HCT116 (cell line): ENCODE data around the gene LRP2BP. TPM values are rescaled to one million over a fixed set of nuclear protein-coding genes. Genes with fewer than 3 reads are reported as not detected.

Experiments
- ATAC-seq: fragments of 200-7000 bp; cut with Tn5 transposase; 2 replicates; pipeline ENCODE4 v1.9.1; 2020; ENCODE audit warnings: mild to moderate bottlenecking, moderate library complexity
- BruUV-seq: library from RNA; stranded (reverse); fragments of 400-500 nt; replicated peaks from 2 replicates; lab custom pipeline; 2021; lab: Mats Ljungman, UMichigan
- CTCF ChIA-PET: fragments of 300-600 bp; sonication (Branson Sonifier 250); formaldehyde crosslinking; loops from one replicate; lab custom pipeline; 2021; ENCODE audit warnings: antibody characterized with exemption; lab: Charles Lee
- POLR2A ChIA-PET: fragments of 300-600, 350-600 bp; sonication (Branson Sonifier 250); formaldehyde crosslinking; loops from one replicate; lab custom pipeline; 2021; ENCODE audit warnings: antibody characterized with exemption; lab: Charles Lee
- RAD21 ChIA-PET, 2 experiments: fragments of 300-600 bp; sonication (Branson Sonifier 250); formaldehyde crosslinking; loops; one replicate each; lab custom pipeline; 2023; ENCODE audit warnings: low total read pairs in 2 of 2; ENCODE audit not compliant: uncharacterized antibody in 2 of 2, unreplicated experiment in 2 of 2, low non-redundant PET in 1 of 2; lab: Charles Lee
- DNase-seq: peaks from one replicate; pipeline ENCODE4 v3.0.0-alpha.2; 2010; ENCODE audit warnings: low read depth, low spot score
- H2AFZ ChIP-seq: fragments of 200-600 bp; shearing (Covaris generic), sonication (generic); 2 replicates; pipeline ENCODE4 v1.6.1; 2017; ENCODE audit warnings: low read depth, mixed run types, mixed read lengths, antibody characterized with exemption, low read length; ENCODE audit not compliant: poor library complexity, severe bottlenecking
- H3K27ac ChIP-seq: 2 replicates; pipeline ENCODE4 v1.5.1; 2012; ENCODE audit warnings: low read depth, low read length
- H3K27me3 ChIP-seq: fragments of 200-600 bp; sonication (generic); 2 replicates; pipeline ENCODE4 v1.6.1; 2016; ENCODE audit warnings: mixed run types, low read length, mixed read lengths; ENCODE audit not compliant: insufficient read depth
- H3K36me3 ChIP-seq, 2 experiments: fragments of 200-500 bp in 1 of 2; fragments of 200-600 bp in 1 of 2; sonication (Bioruptor generic) in 1 of 2; sonication (generic) in 1 of 2; 2 replicates each; pipeline versions ENCODE4 v1.5.1 to v1.6.1; 2014 to 2016; ENCODE audit warnings: low read length in 2 of 2, inconsistent platforms in 1 of 2, mixed read lengths in 1 of 2, mixed run types in 1 of 2; ENCODE audit not compliant: insufficient read depth in 2 of 2, control insufficient read depth in 1 of 2
- H3K4me1 ChIP-seq, 2 experiments: fragments of 200-600 bp in 1 of 2; sonication (generic) in 1 of 2; 2 replicates each; pipeline versions ENCODE4 v1.5.1 to v1.6.1; 2012 to 2017; ENCODE audit warnings: low read length in 2 of 2, inconsistent platforms in 1 of 2, mild to moderate bottlenecking in 1 of 2, mixed read lengths in 1 of 2, mixed run types in 1 of 2, moderate library complexity in 1 of 2; ENCODE audit not compliant: insufficient read depth in 2 of 2, control insufficient read depth in 1 of 2
- H3K4me2 ChIP-seq: fragments of 200-600 bp; sonication (generic); 2 replicates; pipeline ENCODE4 v1.6.1; 2017; ENCODE audit warnings: mixed run types, low read length, mixed read lengths
- H3K4me3 ChIP-seq, 2 experiments: fragments of 200-600 bp in 1 of 2; sonication (generic) in 1 of 2; replicated peaks in 1 of 2; 2 replicates each; pipeline ENCODE4 v1.5.1; 2011 to 2016; ENCODE audit warnings: low read length in 2 of 2, control low read depth in 1 of 2, low read depth in 1 of 2, mild to moderate bottlenecking in 1 of 2, mixed read lengths in 1 of 2, mixed run types in 1 of 2
- H3K79me2 ChIP-seq: fragments of 200-600 bp; sonication (generic); 2 replicates; pipeline ENCODE4 v1.6.1; 2017; ENCODE audit warnings: mild to moderate bottlenecking, mixed run types, low read length, moderate library complexity, mixed read lengths; ENCODE audit not compliant: insufficient read depth
- H3K9ac ChIP-seq: fragments of 200-600 bp; sonication (generic); 2 replicates; pipeline ENCODE4 v1.6.1; 2016; ENCODE audit warnings: low read length, mixed read lengths
- H3K9me2 ChIP-seq: fragments of 200-600 bp; sonication (generic), shearing (Covaris generic); 2 replicates; pipeline ENCODE4 v1.6.1; 2017; ENCODE audit warnings: mixed run types, mild to moderate bottlenecking, moderate library complexity; ENCODE audit not compliant: insufficient read depth
- H3K9me3 ChIP-seq, 2 experiments: fragments of 200-500 bp in 1 of 2; fragments of 200-600 bp in 1 of 2; sonication (Bioruptor generic) in 1 of 2; sonication (generic) in 1 of 2; 2 replicates each; pipeline ENCODE4 v1.6.1; 2014 to 2017; ENCODE audit warnings: low read length in 2 of 2, mixed read lengths in 2 of 2, inconsistent platforms in 1 of 2, low read depth in 1 of 2, mild to moderate bottlenecking in 1 of 2, mixed run types in 1 of 2, moderate library complexity in 1 of 2; ENCODE audit not compliant: control insufficient read depth in 1 of 2, insufficient read depth in 1 of 2
- H4K20me1 ChIP-seq: fragments of 200-600 bp; sonication (generic), shearing (Covaris generic); 2 replicates; pipeline ENCODE4 v1.6.1; 2017; ENCODE audit warnings: mixed run types, mild to moderate bottlenecking, moderate library complexity; ENCODE audit not compliant: insufficient read depth
- CBX3 ChIP-seq: IDR thresholded peaks from 2 replicates; pipeline ENCODE4 v1.6.1; 2012; ENCODE audit warnings: low read depth
- EGR1 ChIP-seq: IDR thresholded peaks from 2 replicates; pipeline ENCODE4 v1.6.1; 2012; ENCODE audit warnings: low read depth
- ELF1 ChIP-seq: IDR thresholded peaks from 2 replicates; pipeline ENCODE4 v1.6.1; 2012; ENCODE audit warnings: low read depth, borderline replicate concordance
- EZH2 ChIP-seq: fragments of 200-600 bp; sonication (generic); IDR thresholded peaks from 2 replicates; pipeline ENCODE4 v1.6.1; 2017; ENCODE audit warnings: antibody characterized with exemption, mixed run types
- EZH2phosphoT487 ChIP-seq: fragments of 200-600 bp; IDR thresholded peaks from 2 replicates; pipeline ENCODE4 v1.6.1; 2018; ENCODE audit warnings: antibody characterized with exemption, borderline replicate concordance
- JUND ChIP-seq: IDR thresholded peaks from 2 replicates; pipeline ENCODE4 v1.6.1; 2012
- POLR2AphosphoS5 ChIP-seq: IDR thresholded peaks from 2 replicates; pipeline ENCODE4 v1.6.1; 2011; ENCODE audit warnings: mild to moderate bottlenecking, low read depth, low read length, moderate library complexity
- RAD21 ChIP-seq: IDR thresholded peaks from 2 replicates; pipeline ENCODE4 v1.6.1; 2012; ENCODE audit warnings: low read depth, mild to moderate bottlenecking
- SIN3A ChIP-seq: IDR thresholded peaks from 2 replicates; pipeline ENCODE4 v1.6.1; 2012; ENCODE audit warnings: low read depth
- SP1 ChIP-seq: IDR thresholded peaks from 2 replicates; pipeline ENCODE4 v1.6.1; 2012; ENCODE audit warnings: low read depth
- SRF ChIP-seq: IDR thresholded peaks from 2 replicates; pipeline ENCODE4 v1.6.1; 2012; ENCODE audit warnings: low read depth
- TCF7L2 ChIP-seq: IDR thresholded peaks from 2 replicates; pipeline ENCODE4 v1.7.0; 2011; ENCODE audit warnings: borderline replicate concordance, inconsistent platforms; ENCODE audit not compliant: insufficient read depth, insufficient read length; ENCODE audit errors: extremely low read depth
- YY1 ChIP-seq: IDR thresholded peaks from 2 replicates; pipeline ENCODE4 v1.6.1; 2011; ENCODE audit warnings: low read length, low read depth, moderate library complexity, mild to moderate bottlenecking; ENCODE audit not compliant: insufficient replicate concordance; ENCODE audit errors: extremely low read depth
- ZFX ChIP-seq: fragments of 450-650 bp; IDR thresholded peaks from 2 replicates; pipeline ENCODE4 v1.6.1; 2017
- ZNF274 ChIP-seq: fragments of 200-500 bp; sonication (Bioruptor generic); IDR thresholded peaks from 2 replicates; pipeline ENCODE4 v1.6.1; 2014; ENCODE audit warnings: mild to moderate bottlenecking, low read depth, low read length, inconsistent platforms
- intact Hi-C: fragments of 100-400 bp; cut with micrococcal nuclease; formaldehyde crosslinking; loops from 2 replicates; pipeline ENCODE4 v1.10.0; 2022
- total RNA-seq: library from RNA; stranded (reverse); gene quantifications from one replicate; pipeline ENCODE4 v1.2.1, GENCODE V29; 2021; ENCODE audit not compliant: unreplicated experiment
- TF ChIP-seq, protein P1 (sequence below): IDR thresholded peaks from 2 replicates; pipeline ENCODE4 v1.6.1; 2011; ENCODE audit warnings: mild to moderate bottlenecking, low read length, moderate library complexity; ENCODE audit not compliant: insufficient replicate concordance; ENCODE audit errors: extremely low read depth
- TF ChIP-seq, protein P2 (sequence below): IDR thresholded peaks from 2 replicates; pipeline ENCODE4 v1.6.1; 2012
- TF ChIP-seq, protein P3 (sequence below): IDR thresholded peaks from 2 replicates; pipeline ENCODE4 v1.6.1; 2012; ENCODE audit warnings: low read depth

The LRP2BP gene
- total RNA-seq, 1 experiment from 2014 or later: 2.9 TPM

DNA sequence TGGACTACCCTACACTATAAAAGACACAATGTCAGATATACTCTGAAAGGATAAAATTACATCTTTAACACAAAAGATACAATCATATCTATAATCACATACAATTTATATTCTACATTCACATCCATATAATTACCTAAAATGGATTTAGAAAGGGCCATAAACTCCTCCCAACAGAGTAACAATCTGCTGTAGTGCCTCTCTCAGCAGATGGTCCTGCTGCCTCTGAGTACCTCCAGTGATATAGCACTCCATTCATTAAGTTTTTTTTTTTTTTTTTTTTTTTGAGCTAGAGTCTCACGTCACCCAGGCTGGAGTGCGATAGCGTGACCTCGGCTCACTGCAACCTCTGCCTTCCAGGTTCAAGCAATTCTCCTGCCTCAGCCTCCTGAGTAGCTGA lies 8.3 kb upstream of the LRP2BP start:
- no peak overlapping the region for H3K9ac ChIP-seq
- ATAC-seq (no peak), DNase-seq (no peak)
- CTCF ChIA-PET: no interaction called here
- intact Hi-C loops: no loop called here
- peaks cover 7 to 12% of the 10 kb centered on the region in 2 experiments; a peak in 2 of 4 replicates for H3K36me3 ChIP-seq
- H3K4me2 ChIP-seq: no peak overlapping the region
- no peaks in the 10 kb centered on the region for H4K20me1 ChIP-seq
- H3K27me3 ChIP-seq: no peaks in the 10 kb centered on the region
- H2AFZ ChIP-seq: no peak overlapping the region
- no peaks in the 10 kb centered on the region for H3K9me2 ChIP-seq
- TF ChIP-seq ZNF274: no peak
- TF ChIP-seq, protein P1, sequence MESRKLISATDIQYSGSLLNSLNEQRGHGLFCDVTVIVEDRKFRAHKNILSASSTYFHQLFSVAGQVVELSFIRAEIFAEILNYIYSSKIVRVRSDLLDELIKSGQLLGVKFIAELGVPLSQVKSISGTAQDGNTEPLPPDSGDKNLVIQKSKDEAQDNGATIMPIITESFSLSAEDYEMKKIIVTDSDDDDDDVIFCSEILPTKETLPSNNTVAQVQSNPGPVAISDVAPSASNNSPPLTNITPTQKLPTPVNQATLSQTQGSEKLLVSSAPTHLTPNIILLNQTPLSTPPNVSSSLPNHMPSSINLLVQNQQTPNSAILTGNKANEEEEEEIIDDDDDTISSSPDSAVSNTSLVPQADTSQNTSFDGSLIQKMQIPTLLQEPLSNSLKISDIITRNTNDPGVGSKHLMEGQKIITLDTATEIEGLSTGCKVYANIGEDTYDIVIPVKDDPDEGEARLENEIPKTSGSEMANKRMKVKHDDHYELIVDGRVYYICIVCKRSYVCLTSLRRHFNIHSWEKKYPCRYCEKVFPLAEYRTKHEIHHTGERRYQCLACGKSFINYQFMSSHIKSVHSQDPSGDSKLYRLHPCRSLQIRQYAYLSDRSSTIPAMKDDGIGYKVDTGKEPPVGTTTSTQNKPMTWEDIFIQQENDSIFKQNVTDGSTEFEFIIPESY: no peak
- no peak for TF ChIP-seq YY1
- TF ChIP-seq JUND: no peak
- TF ChIP-seq TCF7L2: no peak
- TF ChIP-seq POLR2AphosphoS5: no peak
- TF ChIP-seq EGR1: no peak
- TF ChIP-seq EZH2: no peak
- TF ChIP-seq ZFX: no peak
- no peak for TF ChIP-seq ELF1
- no peak for TF ChIP-seq SIN3A
- no peak for TF ChIP-seq SP1
- TF ChIP-seq SRF: no peak
- TF ChIP-seq, protein P2, sequence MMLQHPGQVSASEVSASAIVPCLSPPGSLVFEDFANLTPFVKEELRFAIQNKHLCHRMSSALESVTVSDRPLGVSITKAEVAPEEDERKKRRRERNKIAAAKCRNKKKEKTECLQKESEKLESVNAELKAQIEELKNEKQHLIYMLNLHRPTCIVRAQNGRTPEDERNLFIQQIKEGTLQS: no peak
- TF ChIP-seq EZH2phosphoT487: no peak
- no peak for TF ChIP-seq CBX3
- TF ChIP-seq, protein P3, sequence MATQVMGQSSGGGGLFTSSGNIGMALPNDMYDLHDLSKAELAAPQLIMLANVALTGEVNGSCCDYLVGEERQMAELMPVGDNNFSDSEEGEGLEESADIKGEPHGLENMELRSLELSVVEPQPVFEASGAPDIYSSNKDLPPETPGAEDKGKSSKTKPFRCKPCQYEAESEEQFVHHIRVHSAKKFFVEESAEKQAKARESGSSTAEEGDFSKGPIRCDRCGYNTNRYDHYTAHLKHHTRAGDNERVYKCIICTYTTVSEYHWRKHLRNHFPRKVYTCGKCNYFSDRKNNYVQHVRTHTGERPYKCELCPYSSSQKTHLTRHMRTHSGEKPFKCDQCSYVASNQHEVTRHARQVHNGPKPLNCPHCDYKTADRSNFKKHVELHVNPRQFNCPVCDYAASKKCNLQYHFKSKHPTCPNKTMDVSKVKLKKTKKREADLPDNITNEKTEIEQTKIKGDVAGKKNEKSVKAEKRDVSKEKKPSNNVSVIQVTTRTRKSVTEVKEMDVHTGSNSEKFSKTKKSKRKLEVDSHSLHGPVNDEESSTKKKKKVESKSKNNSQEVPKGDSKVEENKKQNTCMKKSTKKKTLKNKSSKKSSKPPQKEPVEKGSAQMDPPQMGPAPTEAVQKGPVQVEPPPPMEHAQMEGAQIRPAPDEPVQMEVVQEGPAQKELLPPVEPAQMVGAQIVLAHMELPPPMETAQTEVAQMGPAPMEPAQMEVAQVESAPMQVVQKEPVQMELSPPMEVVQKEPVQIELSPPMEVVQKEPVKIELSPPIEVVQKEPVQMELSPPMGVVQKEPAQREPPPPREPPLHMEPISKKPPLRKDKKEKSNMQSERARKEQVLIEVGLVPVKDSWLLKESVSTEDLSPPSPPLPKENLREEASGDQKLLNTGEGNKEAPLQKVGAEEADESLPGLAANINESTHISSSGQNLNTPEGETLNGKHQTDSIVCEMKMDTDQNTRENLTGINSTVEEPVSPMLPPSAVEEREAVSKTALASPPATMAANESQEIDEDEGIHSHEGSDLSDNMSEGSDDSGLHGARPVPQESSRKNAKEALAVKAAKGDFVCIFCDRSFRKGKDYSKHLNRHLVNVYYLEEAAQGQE: no peak
- TF ChIP-seq RAD21: no peak
- no peaks in the 10 kb centered on the region for H3K9me3 ChIP-seq
- no peak overlapping the region for H3K4me3 ChIP-seq
- no peak overlapping the region for H3K27ac ChIP-seq
- RAD21 ChIA-PET: interaction anchor here in 1 of 2 experiments (0.6 kb wide), 1 partner anchor 218 kb away, joined by 5 read pairs; no protein-coding TSS in a partner anchor
- H3K4me1 ChIP-seq: no peaks in the 10 kb centered on the region
- POLR2A ChIA-PET: interaction anchor here (1.7 kb wide), 1 partner anchor 9 kb away, joined by 3 read pairs; the partner anchor contains the start of gene LRP2BP
- BruUV-seq: no TSS peak
- H3K79me2 ChIP-seq: no peaks in the 10 kb centered on the region
